Endothelial cell of umbilical vein (primary cell): ENCODE measurements around the gene TMEM126A.
"Not testable (repeated sequence)": the region's sequence is repeated elsewhere in the genome, so short reads cannot be mapped to it uniquely, and the experiment has no call there.

Experiments
- CTCF ChIP-seq, 2 donors: IDR thresholded peaks; 1 replicate in 1 of 2; 2 replicates in 1 of 2; pipeline ENCODE4 v1.5.1; 2011; ENCODE audit warnings: low read length in 2 of 2, mild to moderate bottlenecking in 2 of 2, moderate library complexity in 2 of 2, control low read depth in 1 of 2, inconsistent platforms in 1 of 2, low read depth in 1 of 2; ENCODE audit not compliant: insufficient read depth in 1 of 2; ENCODE audit errors: extremely low read depth in 1 of 2
- EZH2 ChIP-seq: IDR thresholded peaks from 2 replicates; pipeline ENCODE4 v1.6.1; 2012; ENCODE audit warnings: borderline replicate concordance, low read depth, mild to moderate bottlenecking, moderate library complexity, low read length, inconsistent platforms; ENCODE audit not compliant: severe bottlenecking
- FOS ChIP-seq: IDR thresholded peaks from 2 replicates; pipeline ENCODE4 v1.6.1; 2011; ENCODE audit warnings: mild to moderate bottlenecking, low read length, moderate library complexity, borderline replicate concordance; ENCODE audit not compliant: insufficient read depth
- GATA2 ChIP-seq: IDR thresholded peaks from 2 replicates; pipeline ENCODE4 v1.7.0; 2011; ENCODE audit warnings: low read depth, mild to moderate bottlenecking, moderate library complexity, mixed read lengths, low read length; ENCODE audit not compliant: insufficient read length, insufficient read depth
- JUN ChIP-seq: IDR thresholded peaks from 2 replicates; pipeline ENCODE4 v1.6.1; 2011; ENCODE audit warnings: borderline replicate concordance, low read depth; ENCODE audit not compliant: insufficient read length, insufficient read depth
- MAX ChIP-seq: IDR thresholded peaks from 2 replicates; pipeline ENCODE4 v1.6.1; 2011; ENCODE audit not compliant: insufficient read depth, insufficient read length
- MYC ChIP-seq: IDR thresholded peaks from one replicate; pipeline ENCODE4 v1.6.1; 2011; ENCODE audit warnings: mild to moderate bottlenecking, low read depth, low read length
- POLR2A ChIP-seq: IDR thresholded peaks from 2 replicates; pipeline ENCODE4 v1.6.1; 2012; ENCODE audit warnings: low read depth, mild to moderate bottlenecking, control low read depth, low read length
- POLR2AphosphoS5 ChIP-seq: IDR thresholded peaks from 2 replicates; pipeline ENCODE4 v1.6.1; 2012; ENCODE audit warnings: low read depth, mild to moderate bottlenecking, control low read depth, low read length, moderate library complexity; ENCODE audit not compliant: insufficient read depth

- TF ChIP-seq POLR2AphosphoS5; CTCF (IDR thresholded peaks at IDR 0.05; ENCODE audit: extremely low read depth in 1 of 2, insufficient read depth in 1 of 2, low read depth in 1 of 2, low read length in 2 of 2); EZH2; POLR2A; MAX; JUN; GATA2; MYC; FOS: not testable (repeated sequence)
Measured at GRCh38 chr11:85609286-85609685, 38.5 kb upstream of the TMEM126A start.
